Neural cell (in vitro differentiated cells): ENCODE data around the gene OGDH.

Source experiments
- CTCF ChIP-seq: fragments of 450-650 bp; IDR thresholded peaks from 2 replicates; pipeline ENCODE4 v1.5.1; 2014; ENCODE audit warnings: antibody characterized with exemption, mild to moderate bottlenecking, moderate library complexity; ENCODE audit not compliant: poor library complexity, severe bottlenecking
- EP300 ChIP-seq: fragments of 450-650 bp; conservative IDR thresholded peaks from 2 replicates; pipeline ENCODE4 v1.6.1; 2014; ENCODE audit warnings: antibody characterized with exemption, mild to moderate bottlenecking, moderate library complexity; ENCODE audit not compliant: poor library complexity, severe bottlenecking
- EZH2 ChIP-seq: fragments of 200-600, 300-800 bp; shearing (Covaris generic), sonication (generic); IDR thresholded peaks from 2 replicates; pipeline ENCODE4 v1.6.1; 2014; ENCODE audit warnings: antibody characterized with exemption, low read length, borderline replicate concordance, mild to moderate bottlenecking; ENCODE audit not compliant: insufficient read depth, poor library complexity, severe bottlenecking
- MXI1 ChIP-seq: fragments of 450-650 bp; conservative IDR thresholded peaks from 2 replicates; pipeline ENCODE4 v1.6.1; 2014; ENCODE audit warnings: antibody characterized with exemption, mild to moderate bottlenecking; ENCODE audit not compliant: poor library complexity, severe bottlenecking
- POLR2AphosphoS5 ChIP-seq: IDR thresholded peaks from 2 replicates; pipeline ENCODE4 v1.6.1; 2012
- RAD21 ChIP-seq: fragments of 450-650 bp; conservative IDR thresholded peaks from 2 replicates; pipeline ENCODE4 v1.6.1; 2014; ENCODE audit warnings: antibody characterized with exemption, mild to moderate bottlenecking, moderate library complexity
- SMC3 ChIP-seq: fragments of 450-650 bp; conservative IDR thresholded peaks from 2 replicates; pipeline ENCODE4 v1.6.1; 2014; ENCODE audit warnings: antibody characterized with exemption, mild to moderate bottlenecking, moderate library complexity; ENCODE audit not compliant: poor library complexity
- TAF1 ChIP-seq: IDR thresholded peaks from 2 replicates; pipeline ENCODE4 v1.6.1; 2012; ENCODE audit warnings: low read depth
- TF ChIP-seq, protein P1 (sequence below): IDR thresholded peaks from 2 replicates; pipeline ENCODE4 v1.6.1; 2012; ENCODE audit warnings: borderline replicate concordance

- TF ChIP-seq, protein P1, sequence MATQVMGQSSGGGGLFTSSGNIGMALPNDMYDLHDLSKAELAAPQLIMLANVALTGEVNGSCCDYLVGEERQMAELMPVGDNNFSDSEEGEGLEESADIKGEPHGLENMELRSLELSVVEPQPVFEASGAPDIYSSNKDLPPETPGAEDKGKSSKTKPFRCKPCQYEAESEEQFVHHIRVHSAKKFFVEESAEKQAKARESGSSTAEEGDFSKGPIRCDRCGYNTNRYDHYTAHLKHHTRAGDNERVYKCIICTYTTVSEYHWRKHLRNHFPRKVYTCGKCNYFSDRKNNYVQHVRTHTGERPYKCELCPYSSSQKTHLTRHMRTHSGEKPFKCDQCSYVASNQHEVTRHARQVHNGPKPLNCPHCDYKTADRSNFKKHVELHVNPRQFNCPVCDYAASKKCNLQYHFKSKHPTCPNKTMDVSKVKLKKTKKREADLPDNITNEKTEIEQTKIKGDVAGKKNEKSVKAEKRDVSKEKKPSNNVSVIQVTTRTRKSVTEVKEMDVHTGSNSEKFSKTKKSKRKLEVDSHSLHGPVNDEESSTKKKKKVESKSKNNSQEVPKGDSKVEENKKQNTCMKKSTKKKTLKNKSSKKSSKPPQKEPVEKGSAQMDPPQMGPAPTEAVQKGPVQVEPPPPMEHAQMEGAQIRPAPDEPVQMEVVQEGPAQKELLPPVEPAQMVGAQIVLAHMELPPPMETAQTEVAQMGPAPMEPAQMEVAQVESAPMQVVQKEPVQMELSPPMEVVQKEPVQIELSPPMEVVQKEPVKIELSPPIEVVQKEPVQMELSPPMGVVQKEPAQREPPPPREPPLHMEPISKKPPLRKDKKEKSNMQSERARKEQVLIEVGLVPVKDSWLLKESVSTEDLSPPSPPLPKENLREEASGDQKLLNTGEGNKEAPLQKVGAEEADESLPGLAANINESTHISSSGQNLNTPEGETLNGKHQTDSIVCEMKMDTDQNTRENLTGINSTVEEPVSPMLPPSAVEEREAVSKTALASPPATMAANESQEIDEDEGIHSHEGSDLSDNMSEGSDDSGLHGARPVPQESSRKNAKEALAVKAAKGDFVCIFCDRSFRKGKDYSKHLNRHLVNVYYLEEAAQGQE, result peak; percentile 69
- TF ChIP-seq POLR2AphosphoS5, result peak; percentile 87
- no peak for TF ChIP-seq EP300
- no peak for TF ChIP-seq CTCF
- TF ChIP-seq RAD21, result no peak
- TF ChIP-seq EZH2, result no peak
- TF ChIP-seq SMC3, result no peak
- peak; percentile 99 for TF ChIP-seq MXI1
- no peak for TF ChIP-seq TAF1
Measured at GRCh38 chr7:44573464-44574286, 32.8 kb upstream of the OGDH start, which contains the start of gene DDX56.
